H7 (cell line): ENCODE measurements around the gene BNC2. TPM values are rescaled to one million over a fixed set of nuclear protein-coding genes. Genes with fewer than 3 reads are reported as not detected.

Source experiments
- DNase-seq: peaks from one replicate; pipeline ENCODE4 v3.0.0; 2012
- H3K27me3 ChIP-seq: 2 replicates; pipeline ENCODE4 v1.6.0; 2011; ENCODE audit warnings: mild to moderate bottlenecking, low read length; ENCODE audit not compliant: control insufficient read depth, insufficient read depth
- H3K36me3 ChIP-seq: replicated peaks from 2 replicates; pipeline ENCODE4 v1.5.1; 2011; ENCODE audit warnings: low read length; ENCODE audit not compliant: control insufficient read depth, insufficient read depth
- H3K4me3 ChIP-seq: 2 replicates; pipeline ENCODE4 v1.5.1; 2011; ENCODE audit warnings: low read depth, mild to moderate bottlenecking, control low read depth, low read length, moderate library complexity; ENCODE audit not compliant: insufficient read depth
- total RNA-seq: library from RNA; depleted of rRNA; stranded (reverse); fragments of >200 nt; shearing (Covaris generic); gene quantifications from 2 replicates; pipeline ENCODE4 v1.2.3, GENCODE V29; 2014

The BNC2 gene
- total RNA-seq, 1 experiment from 2014 or later = 7.9 TPM

GRCh38 chr9:16367605-16368231 lies 502.8 kb downstream of the BNC2 start:
- no peaks in the 10 kb centered on the region for H3K27me3 ChIP-seq
- H3K4me3 ChIP-seq = no peak overlapping the region
- no peaks in the 10 kb centered on the region for H3K36me3 ChIP-seq
- no peak for DNase-seq

DNA sequence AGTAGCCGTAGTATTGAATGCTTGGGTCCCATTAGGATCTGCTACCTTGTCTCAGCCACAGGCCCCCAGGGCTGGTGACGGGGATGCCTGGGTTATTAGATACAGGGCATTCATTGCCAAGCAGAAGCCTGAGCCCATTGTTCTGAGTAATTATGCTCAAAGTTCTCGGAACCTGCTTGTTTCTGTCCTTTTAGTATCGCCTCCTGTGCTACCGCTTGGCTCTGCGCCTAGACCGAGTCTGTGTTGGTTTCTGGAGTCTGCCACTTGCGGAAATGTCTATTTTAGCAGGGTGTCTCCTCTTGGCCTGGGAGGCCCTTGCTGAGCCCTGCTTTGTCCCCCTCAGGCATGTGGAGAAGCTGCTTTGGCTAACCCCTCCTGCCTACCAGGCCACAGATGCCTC lies 506.1 kb downstream of the BNC2 start:
- Histone ChIP-seq H3K4me3 (no peak overlapping the region), H3K36me3 (no peaks in the 10 kb centered on the region), H3K27me3 (no peaks in the 10 kb centered on the region)
- DNase-seq = no peak

- no peak overlapping the region for H3K4me3 ChIP-seq
- no peaks in the 10 kb centered on the region for H3K36me3 ChIP-seq
- no peaks in the 10 kb centered on the region for H3K27me3 ChIP-seq
- no peak for DNase-seq
Measured at GRCh38 chr9:16363916-16364315, 506.6 kb downstream of the BNC2 start.

DNA sequence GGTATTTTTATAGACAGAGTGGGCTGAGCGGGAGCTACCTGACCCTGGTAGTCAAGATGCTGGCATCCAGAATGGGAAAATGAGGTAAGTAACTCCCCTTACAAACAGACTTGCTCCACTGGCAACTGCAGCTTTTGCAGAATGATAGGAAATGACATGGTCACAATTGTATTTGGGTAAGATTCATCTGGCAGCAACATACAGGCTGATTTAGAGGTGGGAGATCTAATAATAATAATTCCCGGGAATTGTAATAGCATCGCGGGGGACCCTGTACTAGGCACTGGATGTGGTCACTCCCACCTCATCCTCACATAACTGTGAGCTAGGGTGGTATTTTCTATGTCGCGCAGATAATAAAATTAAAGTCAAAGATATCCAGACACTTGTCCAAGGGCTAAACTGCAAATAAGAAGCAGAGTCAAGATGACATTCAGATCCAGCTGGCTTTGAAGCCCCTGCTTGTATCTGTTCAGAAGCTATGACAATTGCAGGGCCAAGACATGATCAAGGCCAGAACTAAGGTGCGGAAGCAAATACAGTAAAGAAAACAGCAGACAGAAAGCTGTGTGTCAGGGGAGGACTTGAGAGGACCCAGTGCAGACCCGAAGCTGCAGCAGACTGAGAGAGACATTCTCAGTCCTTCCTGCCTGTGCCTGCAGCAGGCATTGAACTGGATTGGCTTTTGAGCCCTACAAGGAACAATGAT lies 507.2 kb downstream of the BNC2 start:
- no peaks in the 10 kb centered on the region for H3K36me3 ChIP-seq
- no peak overlapping the region for H3K4me3 ChIP-seq
- no peak for DNase-seq
- H3K27me3 ChIP-seq = no peaks in the 10 kb centered on the region

DNA sequence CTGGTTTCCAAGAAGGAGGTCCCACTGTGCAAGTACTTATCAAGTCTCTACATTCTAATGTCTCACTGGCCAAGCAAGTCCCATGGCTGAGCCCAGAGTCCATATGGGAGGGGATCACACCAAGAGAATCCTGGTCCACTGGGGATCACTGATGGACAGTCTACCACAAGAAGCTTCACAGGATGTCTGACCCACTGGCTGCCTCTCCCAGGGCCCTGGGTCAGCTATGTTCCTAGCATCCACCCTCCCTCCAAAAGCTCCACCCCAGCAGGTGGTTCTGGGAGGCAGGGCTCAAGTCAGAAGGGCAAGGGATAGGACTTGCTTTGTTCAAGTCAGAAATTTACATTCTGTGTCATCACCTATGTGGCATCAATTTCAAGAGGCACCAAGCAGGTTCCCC lies 508.5 kb downstream of the BNC2 start:
- Histone ChIP-seq H3K36me3 (no peaks in the 10 kb centered on the region), H3K27me3 (no peaks in the 10 kb centered on the region), H3K4me3 (no peak overlapping the region)
- no peak for DNase-seq

DNA sequence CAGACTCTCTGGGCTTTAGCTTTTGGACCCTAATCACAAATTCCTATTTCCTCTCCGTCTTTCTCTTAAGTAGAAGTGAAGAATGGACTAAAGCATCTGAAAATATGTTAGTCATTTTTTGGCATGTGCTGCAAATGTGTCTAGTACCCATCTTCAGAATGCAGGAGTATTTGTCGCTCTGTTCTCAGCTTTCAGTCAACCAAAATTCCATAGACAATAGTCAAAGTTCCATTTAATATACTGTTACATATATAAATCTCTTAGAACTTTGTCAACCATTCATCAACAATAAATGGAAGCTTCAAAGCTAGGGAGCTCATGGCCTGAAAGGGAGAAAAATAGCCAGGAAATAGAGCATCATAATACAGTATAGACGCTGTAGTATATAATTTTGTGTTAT lies 509.4 kb downstream of the BNC2 start:
- DNase-seq = no peak
- H3K27me3 ChIP-seq = no peaks in the 10 kb centered on the region
- no peak overlapping the region for H3K4me3 ChIP-seq
- H3K36me3 ChIP-seq = no peaks in the 10 kb centered on the region

DNA sequence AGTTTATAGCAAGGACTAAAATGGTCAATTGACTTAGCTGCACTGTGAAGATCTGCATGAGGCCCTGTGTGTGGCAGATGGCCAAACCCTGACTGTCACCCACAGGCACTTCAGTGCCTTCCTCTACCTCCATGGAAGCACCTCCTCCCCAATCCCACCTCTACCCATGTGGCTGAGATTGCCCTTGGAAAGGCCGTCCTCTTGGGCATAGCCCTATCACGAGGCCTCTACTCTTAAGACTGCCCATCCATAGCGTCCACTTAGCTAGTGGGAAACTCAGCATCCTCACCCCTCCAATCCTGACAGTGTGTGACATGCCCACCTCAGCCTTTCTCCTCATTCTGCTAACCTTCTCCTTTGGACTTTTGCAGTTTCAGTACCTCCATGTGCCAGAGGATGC lies 510.2 kb downstream of the BNC2 start:
- H3K4me3 ChIP-seq = no peak overlapping the region
- DNase-seq = no peak
- H3K27me3 ChIP-seq = no peaks in the 10 kb centered on the region
- H3K36me3 ChIP-seq = no peaks in the 10 kb centered on the region
